SK-N-SH (cell line): ENCODE measurements around the gene CELSR1. TPM values are rescaled to one million over a fixed set of nuclear protein-coding genes. Genes with fewer than 3 reads are reported as not detected.

Experiments
- CTCF ChIA-PET: fragments of 300-600, 350-600 bp; formaldehyde crosslinking; extraction: SDS; loops from one replicate; lab custom pipeline; 2021; lab: Yijun Ruan, JAX
- POLR2A ChIA-PET: fragments of 350-600 bp; sonication (Branson Sonifier 250); formaldehyde crosslinking; extraction: SDS; loops from one replicate; lab custom pipeline; 2020; ENCODE audit warnings: antibody characterized with exemption, inconsistent platforms; lab: Yijun Ruan, JAX
- DNase-seq: peaks from one replicate; pipeline ENCODE4 v3.0.0; 2012
- H2AFZ ChIP-seq: fragments of 200-600 bp; sonication (generic); 2 replicates; pipeline ENCODE4 v1.8.1; 2016; ENCODE audit warnings: antibody characterized with exemption, mild to moderate bottlenecking, low read depth
- H3F3A ChIP-seq: fragments of 200-600 bp; sonication (generic); replicated peaks from 2 replicates; pipeline ENCODE3; 2016; ENCODE audit warnings: antibody characterized with exemption, mild to moderate bottlenecking; ENCODE audit not compliant: insufficient read depth
- H3K27ac ChIP-seq, 2 experiments: fragments of 200-500 bp in 1 of 2; fragments of 200-600 bp in 1 of 2; sonication (Bioruptor generic) in 1 of 2; sonication (generic), shearing (Covaris generic) in 1 of 2; 2 replicates each; pipeline versions ENCODE4 v1.5.1 to v1.6.1; 2014 to 2016; ENCODE audit warnings: low read depth in 2 of 2, inconsistent platforms in 1 of 2, low read length in 1 of 2, mild to moderate bottlenecking in 1 of 2, mixed read lengths in 1 of 2
- H3K27me3 ChIP-seq: fragments of 200-600 bp; sonication (generic), shearing (Covaris generic); 2 replicates; pipeline ENCODE4 v1.6.1; 2016; ENCODE audit warnings: mixed run types; ENCODE audit not compliant: insufficient read depth
- H3K36me3 ChIP-seq, 2 experiments: fragments of 200-500 bp in 1 of 2; fragments of 200-600 bp in 1 of 2; sonication (Bioruptor generic) in 1 of 2; sonication (generic) in 1 of 2; replicated peaks in 1 of 2; 2 replicates each; pipeline versions ENCODE3 to v1.5.1; 2014 to 2016; ENCODE audit warnings: low read length in 1 of 2, mild to moderate bottlenecking in 1 of 2; ENCODE audit not compliant: insufficient read depth in 2 of 2, control insufficient read depth in 1 of 2
- H3K4me1 ChIP-seq, 2 experiments: fragments of 200-500 bp in 1 of 2; fragments of 200-600 bp in 1 of 2; sonication (Bioruptor generic) in 1 of 2; sonication (generic), shearing (Covaris generic) in 1 of 2; 2 replicates each; pipeline versions ENCODE4 v1.5.1 to v1.6.1; 2014 to 2016; ENCODE audit warnings: low read depth in 1 of 2, low read length in 1 of 2, mixed run types in 1 of 2; ENCODE audit not compliant: insufficient read depth in 2 of 2, control insufficient read depth in 1 of 2
- H3K4me2 ChIP-seq: fragments of 200-600 bp; sonication (generic), shearing (Covaris generic); 2 replicates; pipeline ENCODE4 v1.6.1; 2017; ENCODE audit warnings: mixed run types
- H3K4me3 ChIP-seq, 2 experiments: fragments of 200-500 bp in 1 of 2; fragments of 200-600 bp in 1 of 2; sonication (Bioruptor generic) in 1 of 2; sonication (generic), shearing (Covaris generic) in 1 of 2; 2 replicates each; pipeline versions ENCODE4 v1.5.1 to v1.8.1; 2014 to 2016; ENCODE audit warnings: low read depth in 2 of 2, inconsistent platforms in 1 of 2, low read length in 1 of 2, mild to moderate bottlenecking in 1 of 2, mixed read lengths in 1 of 2, moderate library complexity in 1 of 2
- H3K79me2 ChIP-seq: fragments of 200-600 bp; sonication (generic); 2 replicates; pipeline ENCODE4 v1.8.1; 2017; ENCODE audit warnings: mild to moderate bottlenecking; ENCODE audit not compliant: insufficient read depth
- H3K9ac ChIP-seq: fragments of 200-600 bp; sonication (generic); 2 replicates; pipeline ENCODE4 v1.6.1; 2017; ENCODE audit warnings: mixed run types
- H3K9me2 ChIP-seq: fragments of 200-600 bp; sonication (generic); 2 replicates; pipeline ENCODE4 v1.6.1; 2017; ENCODE audit warnings: mixed run types
- H3K9me3 ChIP-seq: fragments of 200-600 bp; sonication (generic); 2 replicates; pipeline ENCODE4 v1.6.1; 2017; ENCODE audit warnings: mixed run types, mild to moderate bottlenecking, moderate library complexity
- H4K20me1 ChIP-seq: fragments of 200-600 bp; sonication (generic); 2 replicates; pipeline ENCODE4 v1.6.1; 2017; ENCODE audit warnings: mild to moderate bottlenecking, mixed run types; ENCODE audit not compliant: insufficient read depth
- CHD2 ChIP-seq: fragments of 150-350 bp; IDR thresholded peaks from 2 replicates; pipeline ENCODE4 v1.6.1; 2018; ENCODE audit warnings: low read length; ENCODE audit not compliant: partially characterized antibody
- CTCF ChIP-seq: fragments of 200-600 bp; sonication (generic); IDR thresholded peaks from 2 replicates; pipeline ENCODE4 v1.6.1; 2017; ENCODE audit warnings: antibody characterized with exemption, mild to moderate bottlenecking, moderate library complexity
- ELF1 ChIP-seq: IDR thresholded peaks from 2 replicates; pipeline ENCODE4 v1.4.0; 2012
- EP300 ChIP-seq, 2 experiments: IDR thresholded peaks; 2 replicates each; pipeline versions ENCODE4 v1.4.0 to v1.6.1; 2012; ENCODE audit warnings: borderline replicate concordance in 1 of 2, low read depth in 1 of 2, low read length in 1 of 2
- FOXM1 ChIP-seq: IDR thresholded peaks from 2 replicates; pipeline ENCODE4 v1.4.0; 2012; ENCODE audit warnings: low read depth, mild to moderate bottlenecking
- GABPA ChIP-seq: IDR thresholded peaks from 2 replicates; pipeline ENCODE4 v1.4.0; 2012; ENCODE audit warnings: low read depth, mild to moderate bottlenecking
- IRF3 ChIP-seq: fragments of 150-350 bp; IDR thresholded peaks from 2 replicates; pipeline ENCODE4 v1.6.1; 2016; ENCODE audit warnings: mild to moderate bottlenecking, low read depth, low read length
- JUND ChIP-seq: IDR thresholded peaks from 2 replicates; pipeline ENCODE4 v1.4.0; 2012
- MAX ChIP-seq: IDR thresholded peaks from 2 replicates; pipeline ENCODE4 v1.4.0; 2012; ENCODE audit warnings: low read depth
- MEF2A ChIP-seq: IDR thresholded peaks from 2 replicates; pipeline ENCODE4 v1.4.0; 2012; ENCODE audit warnings: low read depth, borderline replicate concordance
- MXI1 ChIP-seq: IDR thresholded peaks from 2 replicates; pipeline ENCODE4 v1.6.1; 2012; ENCODE audit warnings: mild to moderate bottlenecking, low read depth, low read length, improper control_type of control experiment
- NFIC ChIP-seq: IDR thresholded peaks from 2 replicates; pipeline ENCODE4 v1.4.0; 2012; ENCODE audit warnings: borderline replicate concordance
- NRF1 ChIP-seq: IDR thresholded peaks from 2 replicates; pipeline ENCODE4 v1.6.1; 2012; ENCODE audit warnings: low read depth, mild to moderate bottlenecking, low read length
- POLR2AphosphoS5 ChIP-seq: IDR thresholded peaks from 2 replicates; pipeline ENCODE4 v1.6.1; 2012; ENCODE audit warnings: low read depth, low read length
- RAD21 ChIP-seq: IDR thresholded peaks from 2 replicates; pipeline ENCODE4 v1.6.1; 2012; ENCODE audit warnings: mild to moderate bottlenecking, low read length
- RCOR1 ChIP-seq: fragments of 150-350 bp; IDR thresholded peaks from 2 replicates; pipeline ENCODE4 v1.6.1; 2017; ENCODE audit warnings: antibody characterized with exemption, low read length
- REST ChIP-seq: IDR thresholded peaks from 2 replicates; pipeline ENCODE4 v1.6.1; 2012; ENCODE audit warnings: mild to moderate bottlenecking, low read depth, low read length, moderate library complexity
- WGBS: methylation state at CpG from one replicate; pipeline ENCODE4 v1.1.6; 2017; ENCODE audit warnings: low lambda C conversion rate; 5-methylcytosine and 5-hydroxymethylcytosine counted together
- polyA plus RNA-seq, 3 experiments: library from polyadenylated mRNA; depleted of rRNA; stranded (reverse); fragments of >200 nt; gene quantifications; 2 replicates each; pipeline ENCODE4 v1.2.3, GENCODE V29; 2012

Gene CELSR1
- polyA plus RNA-seq, 1 of the 3 experiments (the other 2 are of a cell fraction), result 5.0 TPM

- no peaks in the 10 kb centered on the region; a peak in 1 of 4 replicates for H3K4me1 ChIP-seq
- H3K27ac ChIP-seq, result no peak overlapping the region
- 85% methylated on average over 3 of the region's 3 CpGs for WGBS
- no peaks in the 10 kb centered on the region for H3K9me2 ChIP-seq
- H3K9ac ChIP-seq, result no peak overlapping the region
- no peak overlapping the region for H3K4me3 ChIP-seq
- DNase-seq, result no peak
- CTCF ChIA-PET, result interaction anchor here (0.7 to 4.2 kb wide), 4 partner anchors 15 to 124 kb away, joined by 3 to 30 read pairs (median 4); no protein-coding TSS in a partner anchor
- peaks cover 3% of the 10 kb centered on the region for H3F3A ChIP-seq
- no peak overlapping the region for H3K4me2 ChIP-seq
- no peaks in the 10 kb centered on the region for H4K20me1 ChIP-seq
- H3K27me3 ChIP-seq, result no peaks in the 10 kb centered on the region
- no peaks in the 10 kb centered on the region for H3K9me3 ChIP-seq
- TF ChIP-seq MXI1 (no peak), CTCF (no peak), NFIC (no peak), MAX (no peak), RAD21 (no peak)
- TF ChIP-seq, all 33 proteins: peak for 0
- no peak overlapping the region for H2AFZ ChIP-seq
- no peaks in the 10 kb centered on the region for H3K79me2 ChIP-seq
- H3K36me3 ChIP-seq, result no peaks in the 10 kb centered on the region
- POLR2A ChIA-PET, result no interaction called here
Observed at GRCh38 chr22:46556775-46557174, 19.4 kb upstream of the CELSR1 start.

GRCh38 chr22:46553189-46553588 lies 15.8 kb upstream of the CELSR1 start:
- Histone ChIP-seq H3K36me3 (no peaks in the 10 kb centered on the region), H3K9me3 (no peaks in the 10 kb centered on the region), H3K4me3 (no peak overlapping the region), H2AFZ (no peak overlapping the region), H3K4me2 (no peak overlapping the region), H3F3A (peaks cover 6% of the 10 kb centered on the region), H4K20me1 (no peaks in the 10 kb centered on the region), H3K27ac (no peak overlapping the region), H3K9me2 (no peaks in the 10 kb centered on the region), H3K79me2 (no peaks in the 10 kb centered on the region), H3K9ac (no peak overlapping the region), H3K27me3 (no peaks in the 10 kb centered on the region), H3K4me1 (peaks cover 5 to 12% of the 10 kb centered on the region in 2 experiments; a peak in 2 of 4 replicates)
- ChIA-PET CTCF (interaction anchor here (0.7 to 6.9 kb wide), 4 partner anchors 10 to 246 kb away, joined by 3 to 48 read pairs (median 22); no protein-coding TSS in a partner anchor), POLR2A (no interaction called here)
- no peak for DNase-seq
- whole genome bisulfite sequencing, result 96% methylated on average over 3 of the region's 4 CpGs
- no peak for TF ChIP-seq MAX
- TF ChIP-seq EP300 (IDR thresholded peaks at IDR 0.05; ENCODE audit: borderline replicate concordance in 1 of 2, low read depth in 1 of 2, low read length in 1 of 2), result no peak
- TF ChIP-seq POLR2AphosphoS5, result no peak
- TF ChIP-seq MEF2A, result no peak
- no peak for TF ChIP-seq JUND
- TF ChIP-seq FOXM1, result no peak
- TF ChIP-seq NRF1, result no peak
- no peak for TF ChIP-seq REST
- no peak for TF ChIP-seq CTCF
- TF ChIP-seq CHD2, result no peak
- TF ChIP-seq GABPA, result no peak
- no peak for TF ChIP-seq RCOR1
- no peak for TF ChIP-seq ELF1
- TF ChIP-seq NFIC, result no peak
- TF ChIP-seq IRF3, result no peak
